Astrocyte (in vitro differentiated cells and primary cell): ENCODE measurements around the gene GPC5.

Experiments
- CTCF ChIP-seq: IDR thresholded peaks from 2 replicates; pipeline ENCODE4 v1.5.1; 2011; ENCODE audit warnings: low read depth, mild to moderate bottlenecking, inconsistent platforms, low read length, moderate library complexity; ENCODE audit not compliant: insufficient read depth
- EZH2 ChIP-seq: IDR thresholded peaks from 2 replicates; pipeline ENCODE4 v1.6.1; 2012; ENCODE audit warnings: mild to moderate bottlenecking, low read length, inconsistent platforms; ENCODE audit not compliant: insufficient read depth

GRCh38 chr13:92626274-92626673 lies 1227.9 kb downstream of the GPC5 start:
- TF ChIP-seq EZH2 (no peak), CTCF (no peak)
